ENCODE results near the gene ZNF548.

The ZNF548 gene

DNA sequence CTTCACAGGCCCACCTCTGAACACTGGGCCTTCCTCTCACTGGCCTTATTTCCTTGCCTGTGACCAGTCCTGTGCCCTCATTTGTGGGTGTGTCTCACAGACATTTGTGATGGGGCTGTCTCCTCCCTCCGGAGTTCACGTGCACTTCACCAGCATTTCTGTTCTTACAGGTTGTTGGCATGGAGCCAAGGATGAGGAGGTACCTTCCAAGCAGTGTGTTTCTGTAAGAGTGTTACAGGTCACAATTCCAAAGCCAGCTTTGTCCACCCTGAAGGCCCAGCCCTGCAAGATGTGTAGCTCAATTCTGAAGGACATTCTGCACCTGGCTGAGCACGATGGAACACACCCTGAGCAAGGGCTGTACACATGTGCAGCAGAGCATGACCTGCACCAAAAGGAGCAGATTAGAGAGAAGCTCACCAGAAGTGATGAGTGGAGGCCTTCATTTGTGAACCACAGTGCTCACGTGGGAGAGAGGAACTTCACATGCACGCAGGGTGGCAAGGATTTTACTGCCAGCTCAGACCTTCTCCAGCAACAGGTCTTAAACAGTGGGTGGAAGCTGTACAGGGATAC, 53.6 kb downstream of the ZNF548 start:
- no peaks in the 10 kb centered on the region for H3K4me1 ChIP-seq
- H3K4me3 ChIP-seq (ENCODE audit: low read depth, low read length) = no peak overlapping the region
- H3K36me3 ChIP-seq = peaks cover 54% of the 10 kb centered on the region
- peaks cover 4% of the 10 kb centered on the region for H3K9me3 ChIP-seq
- H3K27me3 ChIP-seq = no peaks in the 10 kb centered on the region
- TF ChIP-seq CTCF (IDR thresholded peaks at IDR 0.05; ENCODE audit: low read depth, low read length) = no peak
- no peak for DNase-seq

DNA sequence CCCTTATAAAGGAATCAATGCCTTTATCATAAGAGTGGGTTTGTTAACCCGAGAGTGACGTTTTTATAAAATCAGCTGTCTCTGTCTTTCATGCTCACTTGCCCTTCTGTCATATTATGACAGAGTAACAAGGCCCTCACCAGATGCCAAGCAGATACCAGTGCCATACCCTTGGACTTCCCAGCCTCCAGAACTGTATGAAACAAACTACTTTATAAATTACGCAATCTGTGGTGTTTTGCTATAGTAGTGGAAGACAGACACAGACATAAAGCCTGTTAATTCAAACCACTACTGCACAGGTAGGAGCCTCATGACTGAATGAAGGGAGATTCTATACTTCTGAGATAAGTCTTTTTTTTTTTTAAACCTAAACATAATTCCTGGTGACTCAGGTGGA, 62.7 kb downstream of the ZNF548 start:
- H3K9me3 ChIP-seq = no peaks in the 10 kb centered on the region

More for the DNA sequence above, 62.7 kb downstream of the ZNF548 start:
- no peaks in the 10 kb centered on the region for H3K36me3 ChIP-seq
- DNase-seq = no peak
- H3K4me3 ChIP-seq (ENCODE audit: low read depth, low read length) = no peak overlapping the region
- no peak for TF ChIP-seq CTCF (IDR thresholded peaks at IDR 0.05; ENCODE audit: low read depth, low read length)
- no peaks in the 10 kb centered on the region for H3K27me3 ChIP-seq
- no peaks in the 10 kb centered on the region for H3K4me1 ChIP-seq

Data from BE2C (cell line).